SK-N-SH (cell line): ENCODE measurements around the gene ABLIM2. TPM values are rescaled to one million over a fixed set of nuclear protein-coding genes. Genes with fewer than 3 reads are reported as not detected.

Experiments used
- CTCF ChIA-PET: fragments of 300-600, 350-600 bp; formaldehyde crosslinking; extraction: SDS; loops from one replicate; lab custom pipeline; 2021; lab: Yijun Ruan, JAX
- POLR2A ChIA-PET: fragments of 350-600 bp; sonication (Branson Sonifier 250); formaldehyde crosslinking; extraction: SDS; loops from one replicate; lab custom pipeline; 2020; ENCODE audit warnings: antibody characterized with exemption, inconsistent platforms; lab: Yijun Ruan, JAX
- DNase-seq: peaks from one replicate; pipeline ENCODE4 v3.0.0; 2012
- H2AFZ ChIP-seq: fragments of 200-600 bp; sonication (generic); 2 replicates; pipeline ENCODE4 v1.8.1; 2016; ENCODE audit warnings: antibody characterized with exemption, mild to moderate bottlenecking, low read depth
- H3F3A ChIP-seq: fragments of 200-600 bp; sonication (generic); replicated peaks from 2 replicates; pipeline ENCODE3; 2016; ENCODE audit warnings: antibody characterized with exemption, mild to moderate bottlenecking; ENCODE audit not compliant: insufficient read depth
- H3K27ac ChIP-seq, 2 experiments: fragments of 200-500 bp in 1 of 2; fragments of 200-600 bp in 1 of 2; sonication (Bioruptor generic) in 1 of 2; sonication (generic), shearing (Covaris generic) in 1 of 2; 2 replicates each; pipeline versions ENCODE4 v1.5.1 to v1.6.1; 2014 to 2016; ENCODE audit warnings: low read depth in 2 of 2, inconsistent platforms in 1 of 2, low read length in 1 of 2, mild to moderate bottlenecking in 1 of 2, mixed read lengths in 1 of 2
- H3K27me3 ChIP-seq: fragments of 200-600 bp; sonication (generic), shearing (Covaris generic); 2 replicates; pipeline ENCODE4 v1.6.1; 2016; ENCODE audit warnings: mixed run types; ENCODE audit not compliant: insufficient read depth
- H3K36me3 ChIP-seq, 2 experiments: fragments of 200-500 bp in 1 of 2; fragments of 200-600 bp in 1 of 2; sonication (Bioruptor generic) in 1 of 2; sonication (generic) in 1 of 2; replicated peaks in 1 of 2; 2 replicates each; pipeline versions ENCODE3 to v1.5.1; 2014 to 2016; ENCODE audit warnings: low read length in 1 of 2, mild to moderate bottlenecking in 1 of 2; ENCODE audit not compliant: insufficient read depth in 2 of 2, control insufficient read depth in 1 of 2
- H3K4me1 ChIP-seq, 2 experiments: fragments of 200-500 bp in 1 of 2; fragments of 200-600 bp in 1 of 2; sonication (Bioruptor generic) in 1 of 2; sonication (generic), shearing (Covaris generic) in 1 of 2; 2 replicates each; pipeline versions ENCODE4 v1.5.1 to v1.6.1; 2014 to 2016; ENCODE audit warnings: low read depth in 1 of 2, low read length in 1 of 2, mixed run types in 1 of 2; ENCODE audit not compliant: insufficient read depth in 2 of 2, control insufficient read depth in 1 of 2
- H3K4me2 ChIP-seq: fragments of 200-600 bp; sonication (generic), shearing (Covaris generic); 2 replicates; pipeline ENCODE4 v1.6.1; 2017; ENCODE audit warnings: mixed run types
- H3K4me3 ChIP-seq, 2 experiments: fragments of 200-500 bp in 1 of 2; fragments of 200-600 bp in 1 of 2; sonication (Bioruptor generic) in 1 of 2; sonication (generic), shearing (Covaris generic) in 1 of 2; 2 replicates each; pipeline versions ENCODE4 v1.5.1 to v1.8.1; 2014 to 2016; ENCODE audit warnings: low read depth in 2 of 2, inconsistent platforms in 1 of 2, low read length in 1 of 2, mild to moderate bottlenecking in 1 of 2, mixed read lengths in 1 of 2, moderate library complexity in 1 of 2
- H3K79me2 ChIP-seq: fragments of 200-600 bp; sonication (generic); 2 replicates; pipeline ENCODE4 v1.8.1; 2017; ENCODE audit warnings: mild to moderate bottlenecking; ENCODE audit not compliant: insufficient read depth
- H3K9ac ChIP-seq: fragments of 200-600 bp; sonication (generic); 2 replicates; pipeline ENCODE4 v1.6.1; 2017; ENCODE audit warnings: mixed run types
- H3K9me2 ChIP-seq: fragments of 200-600 bp; sonication (generic); 2 replicates; pipeline ENCODE4 v1.6.1; 2017; ENCODE audit warnings: mixed run types
- H3K9me3 ChIP-seq: fragments of 200-600 bp; sonication (generic); 2 replicates; pipeline ENCODE4 v1.6.1; 2017; ENCODE audit warnings: mixed run types, mild to moderate bottlenecking, moderate library complexity
- H4K20me1 ChIP-seq: fragments of 200-600 bp; sonication (generic); 2 replicates; pipeline ENCODE4 v1.6.1; 2017; ENCODE audit warnings: mild to moderate bottlenecking, mixed run types; ENCODE audit not compliant: insufficient read depth
- CHD2 ChIP-seq: fragments of 150-350 bp; IDR thresholded peaks from 2 replicates; pipeline ENCODE4 v1.6.1; 2018; ENCODE audit warnings: low read length; ENCODE audit not compliant: partially characterized antibody
- EP300 ChIP-seq, 2 experiments: IDR thresholded peaks; 2 replicates each; pipeline versions ENCODE4 v1.4.0 to v1.6.1; 2012; ENCODE audit warnings: borderline replicate concordance in 1 of 2, low read depth in 1 of 2, low read length in 1 of 2
- FOSL2 ChIP-seq: IDR thresholded peaks from 2 replicates; pipeline ENCODE4 v1.4.0; 2012; ENCODE audit warnings: low read depth, mild to moderate bottlenecking, moderate library complexity, borderline replicate concordance
- FOXJ3 ChIP-seq: sonication (generic); formaldehyde crosslinking; IDR thresholded peaks from 2 replicates; pipeline ENCODE4 v1.5.1; 2020; ENCODE audit warnings: mild to moderate bottlenecking, missing genetic modification reagents
- FOXM1 ChIP-seq: IDR thresholded peaks from 2 replicates; pipeline ENCODE4 v1.4.0; 2012; ENCODE audit warnings: low read depth, mild to moderate bottlenecking
- GABPA ChIP-seq: IDR thresholded peaks from 2 replicates; pipeline ENCODE4 v1.4.0; 2012; ENCODE audit warnings: low read depth, mild to moderate bottlenecking
- GATA2 ChIP-seq: sonication (generic); formaldehyde crosslinking; IDR thresholded peaks from 2 replicates; pipeline ENCODE4 v1.5.0; 2020; ENCODE audit warnings: mild to moderate bottlenecking, missing genetic modification reagents
- MEF2A ChIP-seq: IDR thresholded peaks from 2 replicates; pipeline ENCODE4 v1.4.0; 2012; ENCODE audit warnings: low read depth, borderline replicate concordance
- NFIC ChIP-seq: IDR thresholded peaks from 2 replicates; pipeline ENCODE4 v1.4.0; 2012; ENCODE audit warnings: borderline replicate concordance
- NRF1 ChIP-seq: IDR thresholded peaks from 2 replicates; pipeline ENCODE4 v1.6.1; 2012; ENCODE audit warnings: low read depth, mild to moderate bottlenecking, low read length
- RAD21 ChIP-seq: IDR thresholded peaks from 2 replicates; pipeline ENCODE4 v1.6.1; 2012; ENCODE audit warnings: mild to moderate bottlenecking, low read length
- RCOR1 ChIP-seq: fragments of 150-350 bp; IDR thresholded peaks from 2 replicates; pipeline ENCODE4 v1.6.1; 2017; ENCODE audit warnings: antibody characterized with exemption, low read length
- REST ChIP-seq: IDR thresholded peaks from 2 replicates; pipeline ENCODE4 v1.6.1; 2012; ENCODE audit warnings: mild to moderate bottlenecking, low read depth, low read length, moderate library complexity
- RFX5 ChIP-seq: IDR thresholded peaks from 2 replicates; pipeline ENCODE4 v1.6.1; 2012; ENCODE audit warnings: mild to moderate bottlenecking, improper control_type of control experiment, low read length
- SIN3A ChIP-seq: IDR thresholded peaks from 2 replicates; pipeline ENCODE4 v1.6.1; 2012; ENCODE audit warnings: low read depth, mild to moderate bottlenecking, low read length, moderate library complexity, borderline replicate concordance
- SMC3 ChIP-seq: IDR thresholded peaks from 2 replicates; pipeline ENCODE4 v1.6.1; 2012; ENCODE audit warnings: low read depth, low read length, improper control_type of control experiment
- TCF12 ChIP-seq: IDR thresholded peaks from 2 replicates; pipeline ENCODE4 v1.4.0; 2012
- TEAD4 ChIP-seq: IDR thresholded peaks from 2 replicates; pipeline ENCODE4 v1.4.0; 2012; ENCODE audit warnings: mild to moderate bottlenecking, borderline replicate concordance; ENCODE audit not compliant: insufficient read depth
- YY1 ChIP-seq: IDR thresholded peaks from 2 replicates; pipeline ENCODE4 v1.4.0; 2012; ENCODE audit warnings: low read depth, mild to moderate bottlenecking
- ZBTB33 ChIP-seq: IDR thresholded peaks from 2 replicates; pipeline ENCODE4 v1.4.0; 2012; ENCODE audit warnings: low read depth, borderline replicate concordance
- WGBS: methylation state at CpG from one replicate; pipeline ENCODE4 v1.1.6; 2017; ENCODE audit warnings: low lambda C conversion rate; 5-methylcytosine and 5-hydroxymethylcytosine counted together
- polyA plus RNA-seq, 3 experiments: library from polyadenylated mRNA; depleted of rRNA; stranded (reverse); fragments of >200 nt; gene quantifications; 2 replicates each; pipeline ENCODE4 v1.2.3, GENCODE V29; 2012
- TF ChIP-seq, protein P1 (sequence below): fragments of 150-350 bp; IDR thresholded peaks from 2 replicates; pipeline ENCODE4 v1.6.1; 2016; ENCODE audit warnings: mild to moderate bottlenecking, low read depth, low read length
- TF ChIP-seq, protein P2 (sequence below): IDR thresholded peaks from 2 replicates; pipeline ENCODE4 v1.4.0; 2012; ENCODE audit warnings: low read depth
- TF ChIP-seq, protein P3 (sequence below): fragments of 150-350 bp; IDR thresholded peaks from 2 replicates; pipeline ENCODE4 v1.6.1; 2017; ENCODE audit warnings: antibody characterized with exemption, low read length, low read depth, borderline replicate concordance

The ABLIM2 gene
- polyA plus RNA-seq, 1 of the 3 experiments (the other 2 are of a cell fraction) = 0.53 TPM

- CTCF ChIA-PET = interaction anchor here (0.9 to 1.2 kb wide), 2 partner anchors 12 to 159 kb away, joined by 3 to 4 read pairs; no protein-coding TSS in a partner anchor
- peak overlapping the region; percentile 23; the same call in 1 of the 2 replicates for H2AFZ ChIP-seq
- H3K9me2 ChIP-seq = no peaks in the 10 kb centered on the region
- peak overlapping the region; percentile 66 for H3K9ac ChIP-seq
- no peaks in the 10 kb centered on the region for H3K27me3 ChIP-seq
- H3K9me3 ChIP-seq = no peaks in the 10 kb centered on the region
- H4K20me1 ChIP-seq = no peaks in the 10 kb centered on the region
- H3F3A ChIP-seq = peaks cover 29% of the 10 kb centered on the region
- POLR2A ChIA-PET = no interaction called here
- no peak overlapping the region; a peak in 1 of 4 replicates for H3K4me3 ChIP-seq
- peak; percentile 26 for DNase-seq
- peak overlapping the region; percentile 51 to 92; a peak in 3 of 4 replicates for H3K27ac ChIP-seq
- peaks cover 16 to 49% of the 10 kb centered on the region in 2 experiments; a peak in 3 of 4 replicates for H3K4me1 ChIP-seq
- peak overlapping the region; percentile 57 for H3K4me2 ChIP-seq
- no peaks in the 10 kb centered on the region for H3K36me3 ChIP-seq
- 40% methylated on average over 19 of the region's 19 CpGs for WGBS
- H3K79me2 ChIP-seq = peaks cover 2% of the 10 kb centered on the region; the same call in 1 of the 2 replicates
- no peak; the same call in 1 of the 2 replicates for TF ChIP-seq MEF2A
- TF ChIP-seq TCF12 = peak; percentile 90
- no peak for TF ChIP-seq GABPA
- no peak for TF ChIP-seq YY1
- TF ChIP-seq FOSL2 = peak; percentile 25; the same call in 1 of the 2 replicates
- TF ChIP-seq RFX5 = no peak
- no peak for TF ChIP-seq NRF1
- TF ChIP-seq RAD21 = no peak
- peak; percentile 60; the same call in 1 of the 2 replicates for TF ChIP-seq FOXM1
- TF ChIP-seq, protein P1, sequence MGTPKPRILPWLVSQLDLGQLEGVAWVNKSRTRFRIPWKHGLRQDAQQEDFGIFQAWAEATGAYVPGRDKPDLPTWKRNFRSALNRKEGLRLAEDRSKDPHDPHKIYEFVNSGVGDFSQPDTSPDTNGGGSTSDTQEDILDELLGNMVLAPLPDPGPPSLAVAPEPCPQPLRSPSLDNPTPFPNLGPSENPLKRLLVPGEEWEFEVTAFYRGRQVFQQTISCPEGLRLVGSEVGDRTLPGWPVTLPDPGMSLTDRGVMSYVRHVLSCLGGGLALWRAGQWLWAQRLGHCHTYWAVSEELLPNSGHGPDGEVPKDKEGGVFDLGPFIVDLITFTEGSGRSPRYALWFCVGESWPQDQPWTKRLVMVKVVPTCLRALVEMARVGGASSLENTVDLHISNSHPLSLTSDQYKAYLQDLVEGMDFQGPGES = no peak
- TF ChIP-seq NFIC = peak; percentile 93
- TF ChIP-seq CHD2 = no peak
- TF ChIP-seq ZBTB33 = peak; percentile 10; the same call in 1 of the 2 replicates
- TF ChIP-seq SMC3 = no peak
- TF ChIP-seq RCOR1 = no peak
- TF ChIP-seq, protein P2, sequence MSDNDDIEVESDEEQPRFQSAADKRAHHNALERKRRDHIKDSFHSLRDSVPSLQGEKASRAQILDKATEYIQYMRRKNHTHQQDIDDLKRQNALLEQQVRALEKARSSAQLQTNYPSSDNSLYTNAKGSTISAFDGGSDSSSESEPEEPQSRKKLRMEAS = peak; percentile 77
- no peak for TF ChIP-seq FOXJ3
- peak; percentile 62; the same call in 1 of the 2 replicates for TF ChIP-seq SIN3A
- TF ChIP-seq EP300 (IDR thresholded peaks at IDR 0.05; ENCODE audit: borderline replicate concordance in 1 of 2, low read depth in 1 of 2, low read length in 1 of 2) = peak in 1 of 2 experiments; percentile 90; a peak in 3 of 4 replicates
- TF ChIP-seq, protein P3, sequence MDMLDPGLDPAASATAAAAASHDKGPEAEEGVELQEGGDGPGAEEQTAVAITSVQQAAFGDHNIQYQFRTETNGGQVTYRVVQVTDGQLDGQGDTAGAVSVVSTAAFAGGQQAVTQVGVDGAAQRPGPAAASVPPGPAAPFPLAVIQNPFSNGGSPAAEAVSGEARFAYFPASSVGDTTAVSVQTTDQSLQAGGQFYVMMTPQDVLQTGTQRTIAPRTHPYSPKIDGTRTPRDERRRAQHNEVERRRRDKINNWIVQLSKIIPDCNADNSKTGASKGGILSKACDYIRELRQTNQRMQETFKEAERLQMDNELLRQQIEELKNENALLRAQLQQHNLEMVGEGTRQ = no peak
- no peak for TF ChIP-seq GATA2 (CRISPR knock-in tag)
- peak; percentile 77 for TF ChIP-seq TEAD4
- TF ChIP-seq REST = no peak
These were observed 197.6 kb downstream of the ABLIM2 start for GRCh38 chr4:7960790-7961655.
